GM19452 (cell line): Measurements from ENCODE around the gene CLNK.
"Not testable (repeated sequence)": the region's sequence is repeated elsewhere in the genome, so short reads cannot be mapped to it uniquely, and the experiment has no call there.

ENCODE experiments used
- ATAC-seq: cut with Tn5 transposase; IDR thresholded peaks from one replicate; pipeline ENCODE4 v1.9.1; 2021; ENCODE audit not compliant: unreplicated experiment

CLNK gene

DNA sequence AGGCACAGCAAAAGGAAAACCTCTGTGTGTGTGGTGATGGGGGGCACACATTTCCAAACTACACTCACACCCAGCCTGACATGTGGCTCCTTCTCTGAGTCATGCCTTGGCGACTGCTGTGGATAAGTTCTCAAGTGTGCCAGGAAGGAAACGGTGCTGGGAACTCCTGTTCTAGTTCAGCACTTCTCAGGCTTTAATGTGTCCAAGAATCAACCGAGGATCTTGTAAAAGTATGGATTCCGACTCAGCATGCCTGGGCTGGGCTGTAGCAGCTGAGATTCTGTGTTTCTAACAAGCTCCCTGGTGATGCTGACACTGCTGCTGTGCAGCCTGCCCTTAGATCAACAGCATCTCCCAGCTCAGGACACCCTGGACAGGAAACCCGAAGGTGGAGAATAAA, 20.2 kb downstream of the CLNK start:
- no peak for ATAC-seq

DNA sequence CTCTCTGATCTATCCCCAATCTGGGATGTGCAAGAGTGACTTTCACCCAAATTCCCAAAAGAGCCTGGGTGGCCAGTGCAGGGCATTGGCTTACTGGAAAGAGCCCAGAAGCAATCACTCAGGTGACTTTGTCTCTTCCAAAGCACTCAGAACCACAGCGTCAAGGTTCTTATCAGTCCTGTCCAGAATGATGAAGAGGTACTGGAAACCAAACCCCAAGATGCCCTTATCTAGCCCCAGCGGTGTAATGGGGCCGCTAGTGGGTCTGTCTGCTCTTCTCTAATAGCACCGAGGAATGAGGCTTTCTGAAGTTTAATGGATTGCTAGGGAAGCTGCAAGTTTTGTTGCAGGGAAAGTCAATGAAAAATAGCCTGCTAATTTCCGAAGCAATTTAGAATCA, 21.6 kb downstream of the CLNK start:
- no peak for ATAC-seq

DNA sequence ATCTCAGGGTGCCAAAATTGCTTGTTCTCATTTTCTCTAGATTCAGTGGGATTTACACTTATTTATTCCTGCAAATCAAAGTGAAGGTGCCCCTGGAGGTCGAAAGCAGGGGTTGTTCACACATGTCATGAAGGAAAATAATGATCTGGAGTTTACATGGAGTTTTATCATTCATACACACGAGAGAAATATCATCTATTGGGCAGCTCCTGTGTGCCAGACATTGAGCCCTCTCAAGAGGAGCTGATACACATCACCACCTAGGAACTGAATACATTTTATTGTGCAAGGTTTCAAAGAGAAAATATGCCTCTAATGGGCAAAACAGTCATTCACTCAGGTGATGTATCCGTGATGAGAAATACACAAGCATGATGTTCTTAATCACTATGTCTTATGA, 23.5 kb downstream of the CLNK start:
- ATAC-seq, result no peak

DNA sequence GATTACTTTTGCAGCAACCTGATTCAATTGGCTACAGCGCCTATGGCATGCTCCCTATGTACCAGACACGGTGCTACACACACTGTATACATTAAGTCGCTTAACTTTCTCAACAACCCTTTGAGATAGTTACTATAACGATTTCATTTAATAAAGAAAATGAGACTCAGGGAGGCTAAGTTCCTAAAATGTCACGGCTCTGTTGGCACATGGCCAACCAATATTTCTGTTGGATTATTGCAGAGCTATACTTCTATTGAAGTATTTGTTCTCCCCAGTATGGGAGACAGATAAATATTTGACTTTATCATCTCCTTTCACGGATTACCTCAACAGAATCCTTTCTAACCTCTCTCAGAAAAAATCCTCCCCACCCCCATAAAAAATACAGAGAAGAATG, 25.3 kb downstream of the CLNK start:
- no peak for ATAC-seq

DNA sequence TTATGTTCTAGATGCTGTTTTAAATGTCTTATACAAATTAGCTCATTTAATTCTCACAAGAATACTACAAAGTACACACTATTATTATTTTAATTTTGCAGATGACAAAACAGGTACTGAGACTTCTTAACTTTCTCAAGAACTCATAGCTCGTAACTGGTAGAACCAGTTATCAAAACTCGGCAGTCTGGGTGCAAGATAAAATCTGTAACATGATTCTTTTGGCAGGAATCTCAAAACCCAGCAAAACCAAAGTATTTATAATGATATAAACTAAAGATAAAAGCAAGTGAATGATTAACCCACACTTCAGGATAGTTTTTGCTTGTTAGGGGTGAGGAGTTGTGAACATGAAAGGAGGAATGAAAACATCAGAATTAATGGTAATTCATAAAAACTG, 27.6 kb downstream of the CLNK start:
- no peak for ATAC-seq

DNA sequence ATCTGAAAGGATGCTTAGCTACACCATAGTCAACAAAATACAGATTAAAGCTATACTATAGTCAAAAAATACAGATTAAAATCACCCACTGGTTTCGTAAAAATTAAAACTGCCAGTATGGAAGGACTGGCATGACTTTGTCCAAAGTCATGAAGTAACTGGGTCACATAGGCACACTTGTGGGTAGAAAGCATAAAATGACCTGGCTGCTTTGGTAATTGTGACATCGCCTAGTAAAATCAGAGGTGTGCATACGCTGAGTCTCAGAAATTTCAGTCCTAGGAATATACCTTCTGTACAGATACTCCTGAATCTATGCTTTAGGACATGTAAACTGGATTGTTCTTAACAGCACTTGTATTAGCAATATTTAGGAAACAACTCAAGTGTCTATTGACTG, 28.1 kb downstream of the CLNK start:
- ATAC-seq, result no peak

DNA sequence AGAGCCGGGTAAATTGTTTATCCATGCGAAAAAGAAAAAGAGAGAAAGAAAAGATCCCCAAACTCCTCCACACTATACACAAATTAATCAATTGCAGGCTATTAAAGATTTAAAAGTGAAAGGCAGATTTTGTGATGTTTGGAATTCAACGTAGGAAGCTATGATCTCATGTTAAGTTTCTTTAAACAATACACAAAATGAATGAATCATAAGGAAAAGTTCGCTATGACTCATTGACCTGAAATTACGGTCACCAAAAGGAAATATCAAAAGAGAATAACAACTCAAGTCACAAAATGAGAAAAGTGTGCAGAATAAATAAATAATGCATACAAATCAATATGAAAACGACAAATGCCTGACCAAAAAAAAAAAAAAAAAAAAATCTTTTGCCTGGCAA, 28.6 kb downstream of the CLNK start:
- no peak for ATAC-seq

DNA sequence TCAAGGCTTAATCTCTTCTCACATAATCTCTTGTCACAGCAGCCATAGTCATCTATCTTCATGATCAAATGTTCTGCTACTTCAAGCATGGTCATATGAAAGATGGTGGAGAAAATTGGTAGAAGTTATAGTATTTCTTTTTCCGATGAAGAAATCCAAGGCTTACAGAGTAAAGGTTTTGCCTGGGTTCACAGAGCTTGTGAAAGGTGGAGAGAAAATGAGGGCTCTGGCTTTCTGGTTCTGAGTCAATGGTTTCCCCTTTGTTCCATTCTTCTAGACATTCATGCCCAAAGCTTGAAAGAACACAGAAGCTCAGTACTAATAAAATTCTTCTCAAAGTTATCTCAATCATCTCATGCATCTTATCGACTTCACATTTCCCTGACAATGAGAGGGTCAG, 36.1 kb downstream of the CLNK start:
- no peak for ATAC-seq

DNA sequence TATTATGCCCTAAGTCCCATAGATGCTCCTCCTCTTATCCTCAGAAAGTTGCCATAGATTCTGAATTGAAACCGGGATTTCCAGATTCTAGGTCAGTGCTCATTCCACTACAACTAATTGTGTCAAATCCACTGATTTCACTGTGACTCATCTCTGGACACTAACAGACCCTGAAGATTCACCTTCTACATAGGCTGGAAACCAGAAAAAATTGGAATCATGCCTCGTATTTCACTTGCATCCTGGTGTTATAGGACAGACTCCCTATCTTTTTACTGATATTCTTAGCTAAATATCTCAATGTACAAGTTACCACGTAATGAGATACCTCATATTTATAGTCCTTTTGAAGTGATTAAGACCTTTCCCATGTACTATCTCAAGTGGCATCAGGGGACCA, 36.7 kb downstream of the CLNK start:
- ATAC-seq, result no peak

DNA sequence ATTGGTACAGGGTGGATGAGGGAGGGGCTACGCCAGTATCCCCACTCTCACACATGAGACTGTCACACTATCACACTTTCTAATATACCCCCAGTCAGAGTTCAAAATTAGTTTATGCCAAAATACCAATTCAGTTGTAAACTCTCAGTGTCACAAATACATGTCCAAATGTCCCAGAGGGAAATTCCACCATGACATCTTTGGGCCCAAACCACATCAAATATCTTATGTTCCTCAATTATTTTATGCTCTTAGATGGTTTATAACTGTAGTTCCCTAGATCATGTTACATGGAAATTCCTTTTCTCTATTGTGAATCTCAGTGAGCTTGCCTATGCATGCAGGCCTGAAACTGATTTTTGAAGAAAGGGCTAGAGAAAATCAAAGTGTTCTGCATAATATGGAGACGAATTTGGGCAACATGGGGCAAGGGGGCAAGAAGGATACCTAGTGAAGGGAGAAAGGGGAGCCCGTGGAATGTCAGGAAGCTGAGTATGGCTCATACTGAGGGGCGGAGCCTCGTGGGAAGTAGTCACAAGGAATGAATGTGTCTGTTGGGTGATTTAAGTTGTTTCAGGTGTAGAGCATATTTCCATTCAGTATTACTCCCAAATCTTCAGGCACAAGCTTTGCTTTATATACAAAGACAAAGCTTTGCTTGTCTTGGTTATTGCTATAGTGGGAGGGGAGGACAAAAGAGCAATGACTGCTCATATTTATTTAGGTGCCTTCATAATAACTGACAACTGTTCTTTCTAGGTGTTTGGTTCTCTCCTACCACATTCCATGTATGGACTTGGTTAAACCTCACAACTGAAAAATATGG, 40.8 kb downstream of the CLNK start:
- no peak for ATAC-seq

DNA sequence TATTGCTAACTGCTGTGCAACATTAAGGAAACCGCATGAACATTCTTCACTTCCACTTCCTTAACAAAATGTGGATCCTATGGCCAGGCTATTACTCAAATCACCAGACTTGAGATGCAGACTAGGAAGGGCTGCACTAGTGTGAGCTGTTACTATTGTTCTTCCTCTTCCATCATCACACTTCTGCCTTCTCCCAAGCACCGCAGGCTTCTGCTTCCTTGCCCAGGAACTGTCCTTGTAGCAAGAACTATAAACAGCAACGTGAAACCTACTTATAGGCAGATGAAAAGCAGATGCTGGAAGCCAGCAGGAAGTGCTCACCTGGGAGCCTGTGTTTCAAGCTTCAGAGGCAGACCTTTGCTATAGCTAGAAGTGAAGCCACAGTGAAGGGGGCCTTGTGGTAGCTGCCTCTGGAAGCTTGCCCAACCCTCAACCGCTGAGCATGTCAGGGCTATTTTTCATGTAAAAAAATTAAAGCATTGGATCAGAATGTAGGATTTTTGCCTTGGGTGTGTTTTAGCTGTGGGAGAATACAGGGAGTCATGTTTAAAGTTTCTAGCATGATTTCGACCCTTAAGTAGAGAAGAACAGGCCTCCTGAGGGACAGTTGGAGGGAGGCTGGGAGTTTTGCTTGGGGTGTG, 43.9 kb downstream of the CLNK start:
- no peak for ATAC-seq

DNA sequence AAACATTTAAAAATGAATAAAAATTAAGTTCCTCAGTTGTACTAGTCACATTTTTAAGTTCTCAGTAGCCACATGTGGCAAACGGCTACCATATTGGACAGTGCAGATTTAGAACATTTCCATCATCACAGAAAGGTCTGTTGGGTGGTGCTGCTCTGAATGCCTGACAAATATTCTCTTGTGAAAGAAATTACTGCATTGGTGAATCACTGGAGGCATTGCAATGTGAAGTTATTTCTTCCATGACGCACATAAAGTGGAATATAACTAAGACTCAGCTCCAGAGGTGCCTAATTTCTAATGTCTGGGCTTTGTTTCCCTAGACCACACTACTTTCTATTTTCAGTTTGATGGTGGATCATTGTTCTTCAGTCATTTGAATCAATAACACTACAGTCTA, 44.9 kb downstream of the CLNK start:
- ATAC-seq, result no peak

DNA sequence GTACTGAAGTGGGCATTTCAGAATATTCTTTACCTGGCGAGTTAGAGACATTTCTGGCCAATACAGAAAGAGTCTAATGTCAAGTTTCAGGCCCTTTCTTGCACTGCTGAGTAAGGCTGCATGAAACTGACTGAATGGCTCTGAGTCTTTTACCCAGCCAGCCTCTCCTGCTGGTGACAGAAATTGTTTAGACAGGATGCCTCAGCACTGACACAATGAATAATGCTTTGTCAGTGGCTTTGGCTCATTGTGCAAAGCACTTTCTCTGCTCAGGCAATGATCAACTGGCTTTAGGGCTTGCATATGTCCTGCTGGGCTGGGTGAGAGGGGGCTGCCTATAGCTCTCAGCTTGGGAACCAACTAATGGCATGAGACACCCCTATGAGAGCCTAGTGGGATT, 45.5 kb downstream of the CLNK start:
- no peak for ATAC-seq

DNA sequence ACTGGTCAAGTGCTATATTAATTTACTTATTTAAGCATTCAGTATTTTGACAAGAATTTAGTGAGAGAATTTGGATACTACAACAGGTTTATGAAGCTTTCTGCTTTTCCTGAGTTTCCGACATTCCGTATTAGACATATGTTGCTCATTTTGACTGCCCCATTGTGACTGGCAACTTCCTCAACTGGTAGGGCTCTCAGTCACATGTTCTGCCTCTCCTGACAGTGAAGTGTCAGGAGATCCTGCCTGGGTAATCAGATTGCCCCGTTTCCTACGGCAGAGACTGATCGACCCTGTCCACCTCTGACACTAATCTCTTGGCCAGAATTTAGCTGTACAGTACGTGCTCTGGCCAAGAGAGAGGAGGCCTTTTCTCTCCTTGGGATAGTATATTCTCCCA, 49.5 kb downstream of the CLNK start:
- ATAC-seq, result no peak

DNA sequence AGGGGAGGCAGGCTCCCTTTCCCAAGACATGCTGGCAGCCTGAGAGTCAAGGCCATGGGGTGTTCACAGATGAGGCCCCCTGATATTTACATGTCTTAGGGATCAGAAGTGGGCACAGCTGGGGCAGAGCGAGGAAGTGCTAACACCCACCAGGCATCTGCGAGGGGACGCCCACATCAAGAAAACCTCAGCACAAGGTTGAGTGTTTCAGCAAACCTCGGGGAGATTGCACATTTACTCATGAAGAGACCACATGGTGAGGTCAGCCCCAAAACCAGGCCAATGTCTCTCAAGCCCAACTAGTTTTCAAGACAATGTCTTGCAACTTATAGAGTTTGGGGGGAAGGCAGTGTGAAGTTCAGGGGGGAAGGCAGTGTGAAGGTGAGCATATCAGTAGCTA, 55.2 kb downstream of the CLNK start:
- ATAC-seq, result no peak

DNA sequence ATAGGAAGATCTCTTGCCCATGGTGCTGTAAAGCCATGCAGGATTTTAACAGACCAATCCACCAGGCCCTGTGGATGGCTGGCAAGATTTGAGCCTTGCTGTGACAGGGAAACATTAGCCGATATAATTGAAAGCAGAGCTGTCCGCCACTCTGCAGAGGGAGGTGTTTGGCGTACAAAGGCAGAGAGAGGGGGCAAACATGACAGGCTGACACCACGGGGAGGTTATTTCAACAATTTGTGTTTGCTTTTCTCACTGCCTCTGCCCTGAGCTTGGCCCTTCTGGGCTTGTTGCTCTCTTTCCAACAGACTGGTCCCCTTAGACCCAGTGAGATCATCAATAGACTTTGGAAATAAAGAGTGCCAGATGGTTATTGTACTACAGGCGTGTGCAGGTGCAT, 59.4 kb downstream of the CLNK start:
- ATAC-seq, result no peak

DNA sequence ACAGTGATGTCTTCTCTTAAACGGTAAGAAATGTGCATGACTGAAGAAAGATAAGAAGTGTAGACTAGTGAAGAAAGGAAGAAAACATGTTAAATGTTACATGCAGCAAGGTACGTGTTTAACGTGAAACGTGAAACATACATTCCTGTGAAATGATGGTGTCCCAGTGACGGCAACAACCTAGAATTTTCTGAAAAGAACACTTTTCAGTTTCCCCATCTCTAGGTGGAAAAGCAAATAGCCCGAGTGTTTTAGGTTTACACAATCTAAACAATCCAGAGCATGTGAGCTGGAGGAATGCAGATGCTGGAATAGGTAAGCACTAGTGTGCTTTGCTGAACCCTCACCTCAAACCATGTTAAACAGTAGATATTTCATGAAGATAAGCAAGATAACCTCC, 60.7 kb downstream of the CLNK start:
- no peak for ATAC-seq

DNA sequence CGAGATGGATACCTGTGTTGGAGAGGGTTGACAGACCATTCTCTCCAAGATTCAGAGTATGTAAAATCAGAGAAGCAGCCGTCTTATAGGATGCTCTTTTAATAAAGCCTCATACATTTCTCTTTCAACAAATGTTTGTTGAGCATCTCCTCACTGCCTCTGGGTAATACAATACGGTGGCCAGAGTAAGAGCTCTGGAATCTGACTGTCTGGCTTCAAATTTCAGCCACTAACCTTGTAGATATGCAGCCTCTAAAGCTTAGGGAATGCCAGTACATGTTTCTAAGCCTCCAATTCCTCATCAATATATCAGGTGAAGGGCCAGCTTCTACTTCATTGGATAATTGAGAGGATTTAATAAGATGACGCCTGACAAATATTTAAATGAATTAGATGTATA, 61.3 kb downstream of the CLNK start:
- no peak for ATAC-seq

DNA sequence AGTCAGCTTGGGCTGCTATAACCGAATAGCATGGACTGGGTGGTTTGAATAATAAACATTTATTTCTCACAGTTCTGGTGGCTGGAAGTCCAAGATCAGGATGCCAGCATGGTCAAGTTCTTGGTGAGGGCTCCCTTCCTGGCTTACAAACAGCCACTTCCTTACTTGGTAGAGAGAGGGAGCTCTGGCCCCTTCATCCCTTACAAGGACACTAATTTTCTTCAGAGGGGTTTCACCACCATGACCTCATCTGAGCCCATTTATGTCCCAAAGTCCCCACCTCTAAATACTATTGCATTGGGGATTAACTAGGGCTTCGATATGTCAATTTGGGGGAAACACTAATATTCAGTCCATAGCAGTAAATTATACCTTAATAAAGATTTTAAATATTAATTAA, 61.8 kb downstream of the CLNK start:
- ATAC-seq, result peak; percentile 57

DNA sequence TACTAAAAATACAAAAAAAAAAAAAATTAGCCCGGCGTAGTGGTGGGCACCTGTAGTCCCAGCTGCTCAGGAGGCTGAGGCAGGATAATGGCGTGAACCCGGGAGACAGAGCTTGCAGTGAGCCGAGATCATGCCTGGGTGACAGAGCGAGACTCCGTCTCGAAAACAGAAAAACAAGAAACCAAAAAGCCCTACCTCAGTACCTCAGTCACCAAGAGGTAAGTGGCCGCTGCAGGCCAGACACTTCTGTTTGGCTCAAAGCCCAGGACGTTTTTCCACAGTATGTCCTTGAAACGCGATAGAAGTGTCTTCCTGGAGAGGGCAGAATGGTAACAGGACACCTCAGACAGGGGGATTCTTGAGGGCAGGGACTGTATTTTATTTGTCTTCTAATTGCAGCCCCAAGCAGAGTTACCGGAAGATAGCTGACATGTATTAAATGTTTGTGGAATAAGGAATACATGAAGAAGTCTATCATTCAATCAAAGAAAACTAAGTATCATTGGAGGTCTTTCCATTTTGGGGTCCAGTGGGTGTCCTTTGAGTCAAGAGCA, 63.6 kb downstream of the CLNK start:
- ATAC-seq, result no peak

DNA sequence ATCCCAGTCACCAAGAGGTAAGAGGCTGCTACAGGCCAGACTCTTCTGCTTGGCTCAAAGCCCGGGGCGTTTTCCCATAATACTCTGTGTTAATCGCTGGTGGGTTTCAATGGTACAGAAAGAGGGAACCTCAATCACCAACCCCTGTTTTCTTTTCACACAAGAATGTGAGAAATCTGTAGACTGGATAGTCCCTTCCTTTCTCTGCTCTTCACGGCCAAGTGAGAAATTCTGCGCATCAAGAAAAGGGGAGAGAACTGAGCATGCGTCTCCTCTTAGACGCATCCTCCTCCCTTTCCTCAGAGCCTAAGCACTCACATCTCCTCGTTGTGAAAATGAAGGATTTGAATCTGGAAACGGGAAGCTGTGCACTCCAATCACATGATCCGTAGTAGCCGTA, 64.7 kb downstream of the CLNK start:
- ATAC-seq, result no peak

DNA sequence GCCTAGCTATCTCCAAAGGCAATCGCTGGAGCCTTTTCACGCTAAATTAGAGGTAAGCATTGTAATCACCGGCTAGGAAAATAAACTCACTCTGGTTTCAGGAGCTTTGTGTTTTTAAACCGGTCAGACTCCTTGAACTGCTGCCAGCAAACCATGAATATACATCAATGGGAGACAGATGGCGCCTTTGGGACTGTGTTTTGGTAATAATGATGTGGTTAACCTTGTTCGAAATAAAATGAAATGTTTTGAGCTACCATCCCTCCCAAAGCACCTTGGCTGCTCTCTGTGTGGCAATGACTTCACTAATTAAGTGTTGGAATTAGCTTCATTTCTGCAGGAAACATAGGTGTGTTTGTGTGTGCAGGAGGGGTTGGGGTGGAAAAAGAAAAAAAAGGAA, 65.3 kb downstream of the CLNK start:
- no peak for ATAC-seq

DNA sequence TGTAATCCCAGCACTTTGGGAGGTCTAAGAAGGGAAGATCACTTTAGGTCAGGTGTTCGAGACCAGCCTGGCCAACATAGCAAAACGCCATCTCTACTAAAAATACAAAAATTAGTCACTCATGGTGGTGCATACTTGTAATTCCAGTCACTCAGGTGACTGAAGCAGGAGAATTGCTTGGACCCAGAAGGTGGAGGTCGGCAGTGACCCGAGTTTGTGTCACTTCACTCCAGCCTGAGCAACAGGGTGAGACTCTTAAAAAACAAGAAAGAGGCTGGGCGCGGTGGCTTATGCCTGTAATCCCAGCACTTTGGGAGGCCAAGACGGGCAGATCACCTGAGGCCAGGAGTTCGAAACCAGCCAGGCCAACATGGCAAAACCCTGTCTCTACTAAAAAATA, 69.6 kb downstream of the CLNK start:
- not testable (repeated sequence) for ATAC-seq
